ENCODE measurements around the gene WRAP53. TPM values are rescaled to one million over a fixed set of nuclear protein-coding genes. Genes with fewer than 3 reads are reported as not detected.

WRAP53 gene
- total and polyA plus RNA-seq, 10 of the 15 experiments (the other 5 are each of a cell fraction or from before 2014, with no cell fraction given), result 1.9 to 42.0 (median 21.9) TPM

DNA sequence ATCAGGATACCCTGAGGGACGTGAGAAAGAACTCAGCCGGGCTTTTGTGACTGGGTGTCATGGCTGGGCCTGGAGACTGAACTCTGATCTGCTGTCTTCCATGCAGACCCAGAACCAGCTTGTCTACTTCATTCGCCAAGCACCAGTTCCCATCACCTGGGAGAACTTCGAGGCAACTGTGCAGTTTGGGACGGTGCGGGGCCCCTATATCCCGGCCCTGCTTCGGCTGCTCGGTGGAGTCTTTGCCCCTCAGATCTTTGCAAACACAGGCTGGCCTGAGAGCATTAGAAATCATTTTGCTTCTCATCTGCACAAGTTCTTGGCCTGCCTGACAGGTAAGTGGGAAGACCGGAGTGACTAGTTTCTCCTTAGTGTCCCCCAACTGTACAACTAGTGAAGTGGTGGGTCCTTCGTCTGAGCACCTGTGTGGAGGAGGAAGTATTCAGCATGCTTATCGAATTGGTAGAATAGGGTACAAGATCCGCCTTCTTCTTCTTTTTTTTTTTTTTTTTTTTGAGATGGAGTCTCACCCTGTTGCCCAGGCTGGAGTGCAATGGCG, 44.8 kb downstream of the WRAP53 start:
- Histone ChIP-seq H3K27me3 (replicated peaks in 1 of 2; ENCODE audit: control insufficient read depth in 2 of 2, insufficient read depth in 2 of 2, low read length in 1 of 2) (peaks cover 0 to 3% of the 10 kb centered on the region in 2 experiments; a peak in 2 of 4 replicates), H4K20me1 (ENCODE audit: control insufficient read depth, insufficient read depth) (no peaks in the 10 kb centered on the region), H2AFZ (ENCODE audit: control insufficient read depth, low read depth, low read length) (no peak overlapping the region), H3K4me1 (ENCODE audit: control insufficient read depth, insufficient read depth, low read length) (no peaks in the 10 kb centered on the region), H3K4me2 (ENCODE audit: control insufficient read depth, insufficient read depth) (no peak overlapping the region), H3K79me2 (ENCODE audit: control insufficient read depth, insufficient read depth, low read length) (no peaks in the 10 kb centered on the region), H3K9me3 (replicated peaks; ENCODE audit: control insufficient read depth, insufficient read depth, low read length) (no peaks in the 10 kb centered on the region), H3K4me3 (no peak overlapping the region), H3K27ac (ENCODE audit: control insufficient read depth, insufficient read depth) (no peak overlapping the region), H3K36me3 (ENCODE audit: control insufficient read depth in 2 of 2, insufficient read depth in 2 of 2, low read length in 1 of 2) (no peaks in the 10 kb centered on the region), H3K9ac (ENCODE audit: control insufficient read depth, insufficient read depth, low read length) (no peak overlapping the region)
- intact Hi-C loops (cut with micrococcal nuclease; ENCODE audit: unreplicated experiment), result no loop called here
- RAD21 ChIA-PET (ENCODE audit: unreplicated experiment), result no interaction called here
- DNase-seq (ENCODE audit: low read depth, low spot score), result no peak
- TF ChIP-seq, protein P1, sequence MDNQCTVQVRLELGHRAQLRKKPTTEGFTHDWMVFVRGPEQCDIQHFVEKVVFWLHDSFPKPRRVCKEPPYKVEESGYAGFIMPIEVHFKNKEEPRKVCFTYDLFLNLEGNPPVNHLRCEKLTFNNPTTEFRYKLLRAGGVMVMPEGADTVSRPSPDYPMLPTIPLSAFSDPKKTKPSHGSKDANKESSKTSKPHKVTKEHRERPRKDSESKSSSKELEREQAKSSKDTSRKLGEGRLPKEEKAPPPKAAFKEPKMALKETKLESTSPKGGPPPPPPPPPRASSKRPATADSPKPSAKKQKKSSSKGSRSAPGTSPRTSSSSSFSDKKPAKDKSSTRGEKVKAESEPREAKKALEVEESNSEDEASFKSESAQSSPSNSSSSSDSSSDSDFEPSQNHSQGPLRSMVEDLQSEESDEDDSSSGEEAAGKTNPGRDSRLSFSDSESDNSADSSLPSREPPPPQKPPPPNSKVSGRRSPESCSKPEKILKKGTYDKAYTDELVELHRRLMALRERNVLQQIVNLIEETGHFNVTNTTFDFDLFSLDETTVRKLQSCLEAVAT (IDR thresholded peaks at IDR 0.05), result no peak
- no peak for TF ChIP-seq FOXK2 (IDR thresholded peaks at IDR 0.05)
- TF ChIP-seq CREM (IDR thresholded peaks at IDR 0.05; ENCODE audit: low read depth), result no peak
- SMC1A ChIA-PET (ENCODE audit: uncharacterized antibody, unreplicated experiment), result no interaction called here
- POLR2A ChIA-PET, result no interaction called here
- in situ Hi-C loops (cut with MboI), result no loop called here
- BruUV-seq (replicated peaks), result no TSS peak
- CTCF ChIA-PET, result no interaction called here
- 65% methylated on average over 13 of the region's 14 CpGs for WGBS (ENCODE audit: insufficient coverage, insufficient replicate concordance, low lambda C conversion rate, missing lambda C conversion rate)
- ATAC-seq, result no peak
- no peak for FAIRE-seq

DNA sequence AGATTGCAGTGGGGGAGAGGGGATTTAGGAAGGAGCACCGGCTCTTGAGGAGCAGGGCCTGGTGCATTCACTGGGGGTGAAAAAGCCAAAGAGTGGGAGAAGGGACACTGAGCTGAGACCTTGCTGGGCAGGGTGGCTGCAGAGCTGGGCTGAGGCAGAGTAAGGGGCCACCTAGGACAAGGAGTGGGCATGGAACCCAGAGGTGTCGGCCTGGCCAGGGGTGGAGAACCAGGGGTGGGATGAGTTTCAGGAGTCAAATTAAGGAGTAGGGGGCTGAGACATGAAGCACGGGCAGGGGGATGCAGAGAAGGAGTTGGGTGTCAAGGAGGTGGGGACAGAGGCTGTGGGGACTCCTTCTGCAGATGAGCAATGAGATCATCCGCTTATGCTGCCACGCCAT, 49.3 kb downstream of the WRAP53 start:
- Histone ChIP-seq H4K20me1 (ENCODE audit: control insufficient read depth, insufficient read depth) (no peaks in the 10 kb centered on the region), H3K4me2 (ENCODE audit: control insufficient read depth, insufficient read depth) (no peak overlapping the region), H3K9me3 (replicated peaks; ENCODE audit: control insufficient read depth, insufficient read depth, low read length) (no peaks in the 10 kb centered on the region), H2AFZ (ENCODE audit: control insufficient read depth, low read depth, low read length) (no peak overlapping the region), H3K4me1 (ENCODE audit: control insufficient read depth, insufficient read depth, low read length) (no peaks in the 10 kb centered on the region), H3K4me3 (no peak overlapping the region), H3K79me2 (ENCODE audit: control insufficient read depth, insufficient read depth, low read length) (no peaks in the 10 kb centered on the region), H3K9ac (ENCODE audit: control insufficient read depth, insufficient read depth, low read length) (no peak overlapping the region), H3K27ac (ENCODE audit: control insufficient read depth, insufficient read depth) (no peak overlapping the region), H3K36me3 (ENCODE audit: control insufficient read depth in 2 of 2, insufficient read depth in 2 of 2, low read length in 1 of 2) (no peaks in the 10 kb centered on the region), H3K27me3 (replicated peaks in 1 of 2; ENCODE audit: control insufficient read depth in 2 of 2, insufficient read depth in 2 of 2, low read length in 1 of 2) (peaks cover 0 to 3% of the 10 kb centered on the region in 2 experiments; a peak in 2 of 4 replicates)
- in situ Hi-C loops (cut with MboI) (no loop called here), intact Hi-C loops (cut with micrococcal nuclease; ENCODE audit: unreplicated experiment) (no loop called here)
- no peak for DNase-seq (ENCODE audit: low read depth, low spot score)
- 54% methylated on average over 5 of the region's 5 CpGs for WGBS (ENCODE audit: insufficient coverage, insufficient replicate concordance, low lambda C conversion rate, missing lambda C conversion rate)
- FAIRE-seq, result no peak
- ATAC-seq, result no peak
- ChIA-PET RAD21 (ENCODE audit: unreplicated experiment) (no interaction called here), POLR2A (no interaction called here), CTCF (interaction anchor here (0.7 to 0.8 kb wide), 2 partner anchors 86 to 337 kb away, joined by 3 read pairs; no protein-coding TSS in a partner anchor), SMC1A (ENCODE audit: uncharacterized antibody, unreplicated experiment) (interaction anchor here (1.4 kb wide), 1 partner anchor 10 kb away, joined by 3 read pairs; no protein-coding TSS in a partner anchor)
- BruUV-seq (replicated peaks), result no TSS peak
- TF ChIP-seq KLF5 (IDR thresholded peaks at IDR 0.05; ENCODE audit: partially characterized antibody) (no peak), SREBF2 (IDR thresholded peaks at IDR 0.05; ENCODE audit: low read length) (no peak), ZNF622 (IDR thresholded peaks at IDR 0.05) (no peak), NR2F1 (conservative IDR thresholded peaks at IDR 0.05) (no peak)
- TF ChIP-seq, protein P2, sequence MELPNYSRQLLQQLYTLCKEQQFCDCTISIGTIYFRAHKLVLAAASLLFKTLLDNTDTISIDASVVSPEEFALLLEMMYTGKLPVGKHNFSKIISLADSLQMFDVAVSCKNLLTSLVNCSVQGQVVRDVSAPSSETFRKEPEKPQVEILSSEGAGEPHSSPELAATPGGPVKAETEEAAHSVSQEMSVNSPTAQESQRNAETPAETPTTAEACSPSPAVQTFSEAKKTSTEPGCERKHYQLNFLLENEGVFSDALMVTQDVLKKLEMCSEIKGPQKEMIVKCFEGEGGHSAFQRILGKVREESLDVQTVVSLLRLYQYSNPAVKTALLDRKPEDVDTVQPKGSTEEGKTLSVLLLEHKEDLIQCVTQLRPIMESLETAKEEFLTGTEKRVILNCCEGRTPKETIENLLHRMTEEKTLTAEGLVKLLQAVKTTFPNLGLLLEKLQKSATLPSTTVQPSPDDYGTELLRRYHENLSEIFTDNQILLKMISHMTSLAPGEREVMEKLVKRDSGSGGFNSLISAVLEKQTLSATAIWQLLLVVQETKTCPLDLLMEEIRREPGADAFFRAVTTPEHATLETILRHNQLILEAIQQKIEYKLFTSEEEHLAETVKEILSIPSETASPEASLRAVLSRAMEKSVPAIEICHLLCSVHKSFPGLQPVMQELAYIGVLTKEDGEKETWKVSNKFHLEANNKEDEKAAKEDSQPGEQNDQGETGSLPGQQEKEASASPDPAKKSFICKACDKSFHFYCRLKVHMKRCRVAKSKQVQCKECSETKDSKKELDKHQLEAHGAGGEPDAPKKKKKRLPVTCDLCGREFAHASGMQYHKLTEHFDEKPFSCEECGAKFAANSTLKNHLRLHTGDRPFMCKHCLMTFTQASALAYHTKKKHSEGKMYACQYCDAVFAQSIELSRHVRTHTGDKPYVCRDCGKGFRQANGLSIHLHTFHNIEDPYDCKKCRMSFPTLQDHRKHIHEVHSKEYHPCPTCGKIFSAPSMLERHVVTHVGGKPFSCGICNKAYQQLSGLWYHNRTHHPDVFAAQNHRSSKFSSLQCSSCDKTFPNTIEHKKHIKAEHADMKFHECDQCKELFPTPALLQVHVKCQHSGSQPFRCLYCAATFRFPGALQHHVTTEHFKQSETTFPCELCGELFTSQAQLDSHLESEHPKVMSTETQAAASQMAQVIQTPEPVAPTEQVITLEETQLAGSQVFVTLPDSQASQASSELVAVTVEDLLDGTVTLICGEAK (IDR thresholded peaks at IDR 0.05; ENCODE audit: borderline replicate concordance), result no peak
- TF ChIP-seq, protein P3, sequence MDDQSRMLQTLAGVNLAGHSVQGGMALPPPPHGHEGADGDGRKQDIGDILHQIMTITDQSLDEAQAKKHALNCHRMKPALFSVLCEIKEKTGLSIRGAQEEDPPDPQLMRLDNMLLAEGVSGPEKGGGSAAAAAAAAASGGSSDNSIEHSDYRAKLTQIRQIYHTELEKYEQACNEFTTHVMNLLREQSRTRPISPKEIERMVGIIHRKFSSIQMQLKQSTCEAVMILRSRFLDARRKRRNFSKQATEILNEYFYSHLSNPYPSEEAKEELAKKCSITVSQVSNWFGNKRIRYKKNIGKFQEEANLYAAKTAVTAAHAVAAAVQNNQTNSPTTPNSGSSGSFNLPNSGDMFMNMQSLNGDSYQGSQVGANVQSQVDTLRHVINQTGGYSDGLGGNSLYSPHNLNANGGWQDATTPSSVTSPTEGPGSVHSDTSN (IDR thresholded peaks at IDR 0.05; ENCODE audit: insufficient replicate concordance, low read depth, low read length), result no peak
